Measurements from ENCODE around the gene MRPL4.

DNA sequence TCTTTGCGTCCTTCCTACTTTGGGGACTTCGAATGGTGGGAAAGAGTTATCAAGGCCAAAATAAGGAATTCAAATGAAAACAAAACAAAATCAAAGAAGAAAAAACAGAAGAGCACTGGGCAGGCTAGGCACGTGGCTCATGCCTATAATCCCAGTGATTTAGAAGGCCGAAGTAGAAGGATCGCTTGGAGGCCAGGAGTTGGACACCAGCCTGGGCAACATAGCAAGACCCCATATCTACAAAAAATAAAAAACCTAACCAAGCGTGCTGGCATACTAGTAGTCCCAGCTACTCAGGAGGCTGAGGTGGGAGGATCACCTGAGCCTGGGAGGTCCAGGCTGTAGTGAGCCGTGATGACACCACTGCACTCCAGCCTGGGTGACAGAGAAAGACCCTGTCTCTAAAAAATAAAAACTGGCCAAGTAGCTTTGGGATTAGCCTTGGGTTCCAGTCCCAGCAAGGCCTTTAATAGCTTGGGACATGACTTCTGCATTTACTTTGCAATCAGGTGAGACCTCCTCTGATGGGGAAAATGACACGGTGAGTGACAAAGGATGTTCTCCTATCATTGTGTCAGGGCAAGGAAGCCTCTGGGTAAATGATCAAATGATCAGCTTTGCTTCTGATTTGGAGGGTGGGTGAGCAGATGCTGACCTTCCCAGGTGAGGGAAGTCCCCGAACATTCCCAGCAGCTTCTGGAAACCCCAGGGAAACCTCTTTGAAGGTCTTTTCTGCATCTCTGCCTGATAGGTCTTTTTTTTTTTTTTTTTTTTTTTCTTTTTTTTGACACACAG lies 26.0 kb downstream of the MRPL4 start:
- TF ChIP-seq, protein P1, sequence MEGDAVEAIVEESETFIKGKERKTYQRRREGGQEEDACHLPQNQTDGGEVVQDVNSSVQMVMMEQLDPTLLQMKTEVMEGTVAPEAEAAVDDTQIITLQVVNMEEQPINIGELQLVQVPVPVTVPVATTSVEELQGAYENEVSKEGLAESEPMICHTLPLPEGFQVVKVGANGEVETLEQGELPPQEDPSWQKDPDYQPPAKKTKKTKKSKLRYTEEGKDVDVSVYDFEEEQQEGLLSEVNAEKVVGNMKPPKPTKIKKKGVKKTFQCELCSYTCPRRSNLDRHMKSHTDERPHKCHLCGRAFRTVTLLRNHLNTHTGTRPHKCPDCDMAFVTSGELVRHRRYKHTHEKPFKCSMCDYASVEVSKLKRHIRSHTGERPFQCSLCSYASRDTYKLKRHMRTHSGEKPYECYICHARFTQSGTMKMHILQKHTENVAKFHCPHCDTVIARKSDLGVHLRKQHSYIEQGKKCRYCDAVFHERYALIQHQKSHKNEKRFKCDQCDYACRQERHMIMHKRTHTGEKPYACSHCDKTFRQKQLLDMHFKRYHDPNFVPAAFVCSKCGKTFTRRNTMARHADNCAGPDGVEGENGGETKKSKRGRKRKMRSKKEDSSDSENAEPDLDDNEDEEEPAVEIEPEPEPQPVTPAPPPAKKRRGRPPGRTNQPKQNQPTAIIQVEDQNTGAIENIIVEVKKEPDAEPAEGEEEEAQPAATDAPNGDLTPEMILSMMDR (IDR thresholded peaks at IDR 0.05), result no peak
- no peak for TF ChIP-seq POLR2A (IDR thresholded peaks at IDR 0.05)

All from breast epithelium (tissue), 3 donors.